Measurements from ENCODE around the gene IRAK1.

IRAK1 gene

GRCh38 chrX:154018518-154019060 is 1.1 kb downstream of the IRAK1 start:
- Histone ChIP-seq H3K27ac (ENCODE audit: low read depth, low read length) (peak overlapping the region; percentile 57), H3K36me3 (ENCODE audit: control insufficient read depth, low read length) (peaks cover 38% of the 10 kb centered on the region), H3K27me3 (ENCODE audit: control insufficient read depth, low read length) (peaks cover 3% of the 10 kb centered on the region; the same call in 1 of the 2 replicates), H3K4me2 (ENCODE audit: low read length) (peak overlapping the region; percentile 68), H3K79me2 (ENCODE audit: control insufficient read depth, low read length) (peaks cover 37% of the 10 kb centered on the region), H3K9me2 (replicated peaks; ENCODE audit: control insufficient read depth, low read length) (no peaks in the 10 kb centered on the region), H3K9me3 (ENCODE audit: control insufficient read depth, insufficient read depth, low read length) (no peaks in the 10 kb centered on the region), H3K4me3 (ENCODE audit: low read length) (peak overlapping the region; percentile 82), H3F3A (ENCODE audit: control insufficient read depth, insufficient read depth) (no peaks in the 10 kb centered on the region), H4K20me1 (ENCODE audit: control insufficient read depth, insufficient read depth, low read depth, low read length) (no peaks in the 10 kb centered on the region), H3K4me1 (ENCODE audit: control insufficient read depth, low read length) (peaks cover 16% of the 10 kb centered on the region)
- TF ChIP-seq CTCF (IDR thresholded peaks at IDR 0.05; ENCODE audit: low read depth, low read length, poor library complexity, severe bottlenecking), result no peak
- TF ChIP-seq EZH2phosphoT487 (IDR thresholded peaks at IDR 0.05; ENCODE audit: borderline replicate concordance, low read length), result no peak

- Histone ChIP-seq H3K4me2 (ENCODE audit: low read length) (peak overlapping the region; percentile 68), H3K9me3 (ENCODE audit: control insufficient read depth, insufficient read depth, low read length) (no peaks in the 10 kb centered on the region), H3K4me1 (ENCODE audit: control insufficient read depth, low read length) (peaks cover 19% of the 10 kb centered on the region), H3K27ac (ENCODE audit: low read depth, low read length) (no peak overlapping the region), H3K79me2 (ENCODE audit: control insufficient read depth, low read length) (peaks cover 37% of the 10 kb centered on the region), H3K9me2 (replicated peaks; ENCODE audit: control insufficient read depth, low read length) (no peaks in the 10 kb centered on the region), H3F3A (ENCODE audit: control insufficient read depth, insufficient read depth) (no peaks in the 10 kb centered on the region), H3K36me3 (ENCODE audit: control insufficient read depth, low read length) (peaks cover 44% of the 10 kb centered on the region), H3K27me3 (ENCODE audit: control insufficient read depth, low read length) (peaks cover 3% of the 10 kb centered on the region; the same call in 1 of the 2 replicates), H4K20me1 (ENCODE audit: control insufficient read depth, insufficient read depth, low read depth, low read length) (no peaks in the 10 kb centered on the region), H3K4me3 (ENCODE audit: low read length) (peak overlapping the region; percentile 82)
- TF ChIP-seq EZH2phosphoT487 (IDR thresholded peaks at IDR 0.05; ENCODE audit: borderline replicate concordance, low read length), result no peak
- no peak for TF ChIP-seq CTCF (IDR thresholded peaks at IDR 0.05; ENCODE audit: low read depth, low read length, poor library complexity, severe bottlenecking)
Measured at GRCh38 chrX:154017766-154018517, 1.8 kb downstream of the IRAK1 start.

DNA sequence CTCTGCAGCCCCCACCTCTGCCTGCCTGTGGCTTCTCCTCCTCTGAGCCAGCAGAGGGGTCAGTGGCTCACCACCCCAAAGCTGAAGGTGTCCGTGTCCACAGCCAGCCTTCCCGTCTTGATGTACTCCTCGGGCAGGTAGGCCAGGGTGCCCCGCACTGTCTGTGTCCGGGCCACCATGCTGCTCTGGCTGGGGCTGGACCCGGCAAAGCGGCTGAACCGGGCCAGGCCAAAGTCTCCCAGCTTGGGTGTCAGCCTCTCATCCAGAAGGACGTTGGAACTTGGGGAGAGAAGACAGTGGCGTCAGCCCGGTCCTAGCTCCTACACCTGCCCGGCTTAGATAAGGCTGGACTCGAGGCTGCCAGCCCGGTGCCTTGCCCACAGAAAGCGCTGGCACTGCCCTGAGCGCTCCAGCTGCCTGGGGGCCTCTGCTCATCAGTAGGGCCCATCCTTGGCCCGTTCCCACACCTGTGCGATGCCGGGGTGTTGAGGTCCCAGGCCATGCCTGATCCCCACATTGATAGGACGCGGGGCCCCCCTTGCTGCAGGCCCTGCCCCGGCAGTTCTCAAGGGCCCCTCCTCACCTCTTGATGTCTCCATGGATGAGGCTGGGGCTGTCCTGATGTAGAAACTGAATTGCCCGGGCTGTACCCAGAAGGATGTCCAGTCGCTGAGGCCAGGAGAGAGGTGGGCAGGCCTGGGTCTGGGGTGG is 3.2 kb downstream of the IRAK1 start:
- Histone ChIP-seq H4K20me1 (ENCODE audit: control insufficient read depth, insufficient read depth, low read depth, low read length) (no peaks in the 10 kb centered on the region), H3K79me2 (ENCODE audit: control insufficient read depth, low read length) (peaks cover 37% of the 10 kb centered on the region), H3K4me3 (ENCODE audit: low read length) (no peak overlapping the region), H3K4me2 (ENCODE audit: low read length) (no peak overlapping the region), H3K27me3 (ENCODE audit: control insufficient read depth, low read length) (peaks cover 3% of the 10 kb centered on the region; the same call in 1 of the 2 replicates), H3F3A (ENCODE audit: control insufficient read depth, insufficient read depth) (no peaks in the 10 kb centered on the region), H3K36me3 (ENCODE audit: control insufficient read depth, low read length) (peaks cover 58% of the 10 kb centered on the region), H3K9me2 (replicated peaks; ENCODE audit: control insufficient read depth, low read length) (no peaks in the 10 kb centered on the region), H3K27ac (ENCODE audit: low read depth, low read length) (no peak overlapping the region), H3K4me1 (ENCODE audit: control insufficient read depth, low read length) (peaks cover 18% of the 10 kb centered on the region), H3K9me3 (ENCODE audit: control insufficient read depth, insufficient read depth, low read length) (no peaks in the 10 kb centered on the region)
- TF ChIP-seq EZH2phosphoT487 (IDR thresholded peaks at IDR 0.05; ENCODE audit: borderline replicate concordance, low read length) (no peak), CTCF (IDR thresholded peaks at IDR 0.05; ENCODE audit: low read depth, low read length, poor library complexity, severe bottlenecking) (no peak)

All from DOHH2 (cell line).